ENCODE data around the gene MMP13. TPM values are rescaled to one million over a fixed set of nuclear protein-coding genes. Genes with fewer than 3 reads are reported as not detected.
"Not testable (repeated sequence)": the region's sequence is repeated elsewhere in the genome, so short reads cannot be mapped to it uniquely, and the experiment has no call there.

MMP13 gene
- total and polyA plus RNA-seq, 9 donors = not detected

DNA sequence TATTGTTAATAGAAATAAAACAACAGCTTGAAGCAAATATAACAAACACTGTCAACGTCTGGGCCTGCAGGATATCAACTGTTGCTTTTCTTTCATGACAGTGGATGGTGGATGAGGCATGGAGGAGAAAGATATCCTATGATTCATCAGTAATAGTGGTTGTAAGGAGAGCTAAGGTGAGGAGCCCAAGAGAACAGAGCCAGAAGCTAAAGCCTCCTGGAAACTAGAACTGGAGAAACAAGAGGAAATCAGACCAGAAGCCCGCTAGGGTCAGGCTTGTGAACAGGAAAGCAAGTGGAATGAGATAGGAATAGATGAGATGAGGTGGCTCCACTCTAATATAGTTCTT is 43.1 kb downstream of the MMP13 start:
- no peaks in the 10 kb centered on the region for H3K36me3 ChIP-seq
- no peak for DNase-seq
- 58 to 61% (median 61%) methylated on average over 2 of the region's 2 CpGs for WGBS, 3 donors
- no peaks in the 10 kb centered on the region for H3K4me1 ChIP-seq (ENCODE audit: insufficient read depth)
- H3K9me3 ChIP-seq = no peaks in the 10 kb centered on the region
- no peak overlapping the region for H3K4me3 ChIP-seq
- H3K27ac ChIP-seq = no peak overlapping the region
- intact Hi-C loops (cut with DNase I) = no loop called here
- TF ChIP-seq POLR2A (IDR thresholded peaks at IDR 0.05) (no peak), EP300 (IDR thresholded peaks at IDR 0.05) (no peak), CTCF (IDR thresholded peaks at IDR 0.05) (no peak)
- no peaks in the 10 kb centered on the region for H3K27me3 ChIP-seq

DNA sequence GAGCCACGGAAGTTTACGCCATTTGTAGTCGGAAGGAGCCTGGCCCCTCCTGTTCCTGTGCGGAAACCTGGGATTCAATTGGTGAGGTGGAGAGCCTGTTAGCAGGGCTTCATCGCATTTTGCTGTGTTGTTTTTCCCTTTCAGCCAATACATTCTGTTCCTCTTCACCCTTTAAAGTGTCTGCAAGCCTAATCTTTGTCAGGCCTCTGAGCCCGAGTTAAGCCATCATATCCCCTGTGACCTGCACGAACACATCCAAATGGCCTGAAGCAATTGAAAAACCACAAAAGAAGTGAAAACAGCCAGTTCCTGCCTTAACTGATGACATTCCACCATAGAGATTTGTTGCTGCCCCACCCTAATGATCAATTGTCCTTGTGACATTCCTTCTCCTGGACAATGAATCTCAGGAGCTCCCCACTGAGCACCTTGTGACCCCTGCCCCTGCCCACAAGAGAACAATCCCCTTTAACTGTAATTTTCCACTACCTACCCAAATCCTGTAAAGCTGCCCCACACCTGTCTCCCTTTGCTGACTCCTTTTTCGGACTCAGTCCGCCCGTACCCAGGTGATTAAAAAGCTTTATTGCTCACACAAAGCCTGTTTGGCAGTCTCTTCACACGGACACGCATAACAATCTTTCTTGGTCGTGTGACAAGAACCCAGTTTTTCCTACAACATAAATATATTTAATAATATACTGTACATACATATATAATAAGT is 43.6 kb downstream of the MMP13 start:
- Histone ChIP-seq H3K36me3 (no peaks in the 10 kb centered on the region), H3K27me3 (no peaks in the 10 kb centered on the region), H3K4me1 (ENCODE audit: insufficient read depth) (no peaks in the 10 kb centered on the region), H3K4me3 (no peak overlapping the region), H3K9me3 (no peaks in the 10 kb centered on the region), H3K27ac (no peak overlapping the region)
- TF ChIP-seq EP300 (IDR thresholded peaks at IDR 0.05) (no peak), POLR2A (IDR thresholded peaks at IDR 0.05) (no peak), CTCF (IDR thresholded peaks at IDR 0.05) (no peak)
- 85 to 89% (median 87%) methylated on average over 13 of the region's 13 CpGs for WGBS, 3 donors
- intact Hi-C loops (cut with DNase I) = no loop called here
- DNase-seq = no peak

DNA sequence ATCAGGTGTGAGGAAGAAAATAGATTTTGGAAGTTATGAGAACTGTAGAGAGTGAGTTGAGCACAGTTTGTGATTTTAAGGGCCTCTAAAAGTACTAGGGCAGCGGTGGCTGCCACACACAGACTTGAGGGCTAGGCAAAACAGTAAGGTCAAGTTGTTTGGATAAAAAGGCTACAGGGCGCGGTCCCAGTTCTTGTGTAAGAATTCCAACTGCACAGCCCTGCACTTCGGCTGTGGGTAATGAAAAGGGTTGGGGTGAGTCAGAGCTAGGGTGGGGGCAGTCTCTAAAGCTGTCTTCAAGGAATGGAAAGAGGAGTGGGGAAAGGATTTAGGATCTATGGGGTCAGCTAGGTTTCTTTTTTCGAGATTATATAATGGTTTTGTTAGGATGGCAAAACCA is 49.7 kb downstream of the MMP13 start:
- H3K4me1 ChIP-seq (ENCODE audit: insufficient read depth); H3K27me3 ChIP-seq; H3K36me3 ChIP-seq; H3K9me3 ChIP-seq; H3K4me3 ChIP-seq; intact Hi-C loops (cut with DNase I); DNase-seq; H3K27ac ChIP-seq: not testable (repeated sequence)
- 68 to 77% (median 73%) methylated on average over 5 of the region's 5 CpGs for WGBS, 3 donors

- H3K4me3 ChIP-seq; DNase-seq; H3K9me3 ChIP-seq; intact Hi-C loops (cut with DNase I); H3K4me1 ChIP-seq (ENCODE audit: insufficient read depth); H3K36me3 ChIP-seq; H3K27me3 ChIP-seq; H3K27ac ChIP-seq: not testable (repeated sequence)
- 41 to 52% (median 48%) methylated on average over 5 of the region's 5 CpGs for WGBS, 3 donors
These were observed 51.6 kb downstream of the MMP13 start for GRCh38 chr11:102903895-102904294.

DNA sequence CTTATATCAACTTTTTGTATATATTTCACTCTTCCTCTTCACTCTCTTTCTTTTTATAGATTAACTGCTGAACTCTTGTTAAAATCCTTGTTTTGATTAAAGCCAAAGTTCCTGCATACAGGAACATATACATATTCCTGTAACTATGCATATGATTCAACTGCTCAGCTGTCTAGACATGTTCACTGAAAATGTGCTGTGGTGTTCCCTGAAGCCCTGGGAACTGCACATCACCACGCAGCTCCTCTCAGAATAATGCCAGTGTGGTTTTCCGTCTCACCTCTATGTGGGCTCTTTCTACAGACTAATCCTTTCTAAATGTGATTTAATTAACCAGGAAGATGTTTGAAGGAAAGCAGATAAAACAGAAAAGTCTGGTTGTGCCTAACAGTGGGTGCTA is 55.2 kb downstream of the MMP13 start:
- DNase-seq = no peak
- H3K27ac ChIP-seq = no peak overlapping the region
- intact Hi-C loops (cut with DNase I) = no loop called here
- no peak for TF ChIP-seq CTCF (IDR thresholded peaks at IDR 0.05)
- no peak for TF ChIP-seq EP300 (IDR thresholded peaks at IDR 0.05)
- TF ChIP-seq POLR2A (IDR thresholded peaks at IDR 0.05) = no peak
- no peaks in the 10 kb centered on the region for H3K9me3 ChIP-seq
- H3K4me1 ChIP-seq (ENCODE audit: insufficient read depth) = no peaks in the 10 kb centered on the region
- no peaks in the 10 kb centered on the region for H3K27me3 ChIP-seq
- H3K36me3 ChIP-seq = no peaks in the 10 kb centered on the region
- WGBS, 3 donors = 69 to 90% (median 77%) methylated on average over 2 of the region's 2 CpGs
- H3K4me3 ChIP-seq = no peak overlapping the region

Small RNAs within 50 kb of the gene (small RNA-seq; reads per million reads assigned to genes)
- gene RNU7-159P = not detected

Other genes starting within 250 kb of the MMP13 start
- gene MMP27, start 250.0 kb downstream of the MMP13 start, total RNA-seq = not detected
- under 1 TPM in 1 of 2 donors, not detected in 1; 0.12 TPM for gene MMP27, start 250.0 kb downstream of the MMP13 start, polyA plus RNA-seq
- gene MMP8, start 230.8 kb downstream of the MMP13 start, total RNA-seq = not detected
- gene MMP8, start 230.8 kb downstream of the MMP13 start, polyA plus RNA-seq = under 1 TPM in 1 of 2 donors, not detected in 1; 0.02 TPM
- 1 to 10 TPM in 1 of 7 donors, not detected in 6; 1.1 TPM for gene MMP10, start 175.1 kb downstream of the MMP13 start, total RNA-seq
- gene MMP10, start 175.1 kb downstream of the MMP13 start, polyA plus RNA-seq = under 1 TPM in 1 of 2 donors, not detected in 1; 0.61 TPM
- under 1 TPM in 1 of 7 donors, not detected in 6; 0.18 TPM for gene MMP1, start 157.6 kb downstream of the MMP13 start, total RNA-seq
- gene MMP1, start 157.6 kb downstream of the MMP13 start, polyA plus RNA-seq = under 1 TPM in 1 of 2 donors, not detected in 1; 0.25 TPM
- gene MMP3, start 112.1 kb downstream of the MMP13 start, total RNA-seq = under 1 TPM in 1 of 7 donors, not detected in 6; 0.37 TPM
- gene MMP3, start 112.1 kb downstream of the MMP13 start, polyA plus RNA-seq = under 1 TPM; 0.04 to 0.35 TPM
- not detected for gene MMP12, start 80.8 kb downstream of the MMP13 start, total RNA-seq
- gene MMP12, start 80.8 kb downstream of the MMP13 start, polyA plus RNA-seq = not detected
- 10 to 100 TPM; 14.5 to 45.4 (median 17.8) TPM for gene DCUN1D5, start 136.4 kb upstream of the MMP13 start, total RNA-seq
- 10 to 100 TPM; 13.8 to 22.0 TPM for gene DCUN1D5, start 136.4 kb upstream of the MMP13 start, polyA plus RNA-seq
- 10 to 100 TPM; 23.2 to 49.1 (median 26.7) TPM for gene DYNC2H1, start 153.7 kb upstream of the MMP13 start, total RNA-seq
- 10 to 100 TPM; 13.5 to 17.6 TPM for gene DYNC2H1, start 153.7 kb upstream of the MMP13 start, polyA plus RNA-seq

Measured in ovary (tissue), 9 donors.